HG02973 (cell line): Measurements from ENCODE around the gene NAT16.
A peak's percentile ranks its signal among the peaks of the same experiment; 100 is the strongest.
"Not testable (repeated sequence)": the region's sequence is repeated elsewhere in the genome, so short reads cannot be mapped to it uniquely, and the experiment has no call there.

Experiments
- ATAC-seq: cut with Tn5 transposase; IDR thresholded peaks from one replicate; pipeline ENCODE4 v1.9.1; 2021; ENCODE audit warnings: moderate library complexity; ENCODE audit not compliant: unreplicated experiment

The NAT16 gene

DNA sequence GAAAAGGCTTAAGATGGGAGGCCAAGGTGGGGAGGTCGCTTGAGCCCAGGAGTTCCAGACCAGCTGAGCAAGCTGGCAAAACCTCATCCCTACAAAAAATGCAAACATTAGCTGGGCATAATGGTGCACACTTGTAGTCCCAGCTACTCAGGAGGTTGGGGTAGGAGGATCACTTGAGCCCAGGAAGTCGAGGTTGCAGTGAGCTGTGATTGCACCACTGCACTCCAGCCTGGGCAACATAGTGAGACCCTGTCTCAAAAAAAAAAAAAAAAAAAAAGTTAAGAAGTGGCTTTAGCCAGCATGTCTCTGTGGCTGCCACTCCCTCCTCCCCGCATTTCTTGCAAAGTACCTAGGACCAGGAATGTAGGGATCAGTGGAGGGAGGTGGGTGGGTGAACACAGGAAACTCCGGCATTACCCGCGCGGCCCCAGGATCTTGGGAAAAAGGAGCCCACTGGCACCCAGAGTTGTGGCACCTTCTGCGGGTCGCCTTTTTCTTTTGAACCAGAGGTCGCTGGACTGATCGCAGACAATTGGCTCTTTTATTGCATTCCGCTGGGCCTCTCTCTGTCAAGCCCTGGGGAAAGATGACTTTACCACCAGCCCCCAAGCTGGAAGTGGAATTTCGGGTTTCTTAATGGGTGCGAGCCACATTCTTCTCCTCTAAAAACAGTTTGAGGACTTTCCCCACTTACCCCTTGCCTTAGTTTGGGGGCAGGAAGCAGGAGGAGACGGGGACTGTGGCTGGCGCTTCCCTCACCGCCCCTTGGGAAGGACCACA is 18.2 kb downstream of the NAT16 start:
- no peak for ATAC-seq

DNA sequence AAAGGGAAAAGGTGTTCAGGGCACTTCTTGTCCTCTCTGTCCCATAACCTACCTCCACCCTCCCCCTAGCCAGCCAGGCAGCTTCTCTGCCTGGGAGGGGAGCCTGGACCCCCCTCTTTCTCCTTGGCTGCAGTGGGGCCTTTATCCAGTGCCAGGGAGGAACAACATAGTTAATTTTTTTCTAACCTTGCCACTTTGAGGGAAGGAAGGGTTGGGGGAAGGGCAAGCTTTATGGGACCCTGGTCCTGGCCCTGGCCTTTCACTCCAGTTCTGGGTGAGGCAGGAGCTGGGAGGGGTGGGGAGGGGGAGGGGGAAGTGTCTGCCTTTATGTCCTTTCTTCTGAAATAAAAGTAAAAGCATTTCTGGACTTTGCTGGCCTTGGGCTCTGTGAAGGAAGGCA is 19.2 kb downstream of the NAT16 start:
- no peak for ATAC-seq

DNA sequence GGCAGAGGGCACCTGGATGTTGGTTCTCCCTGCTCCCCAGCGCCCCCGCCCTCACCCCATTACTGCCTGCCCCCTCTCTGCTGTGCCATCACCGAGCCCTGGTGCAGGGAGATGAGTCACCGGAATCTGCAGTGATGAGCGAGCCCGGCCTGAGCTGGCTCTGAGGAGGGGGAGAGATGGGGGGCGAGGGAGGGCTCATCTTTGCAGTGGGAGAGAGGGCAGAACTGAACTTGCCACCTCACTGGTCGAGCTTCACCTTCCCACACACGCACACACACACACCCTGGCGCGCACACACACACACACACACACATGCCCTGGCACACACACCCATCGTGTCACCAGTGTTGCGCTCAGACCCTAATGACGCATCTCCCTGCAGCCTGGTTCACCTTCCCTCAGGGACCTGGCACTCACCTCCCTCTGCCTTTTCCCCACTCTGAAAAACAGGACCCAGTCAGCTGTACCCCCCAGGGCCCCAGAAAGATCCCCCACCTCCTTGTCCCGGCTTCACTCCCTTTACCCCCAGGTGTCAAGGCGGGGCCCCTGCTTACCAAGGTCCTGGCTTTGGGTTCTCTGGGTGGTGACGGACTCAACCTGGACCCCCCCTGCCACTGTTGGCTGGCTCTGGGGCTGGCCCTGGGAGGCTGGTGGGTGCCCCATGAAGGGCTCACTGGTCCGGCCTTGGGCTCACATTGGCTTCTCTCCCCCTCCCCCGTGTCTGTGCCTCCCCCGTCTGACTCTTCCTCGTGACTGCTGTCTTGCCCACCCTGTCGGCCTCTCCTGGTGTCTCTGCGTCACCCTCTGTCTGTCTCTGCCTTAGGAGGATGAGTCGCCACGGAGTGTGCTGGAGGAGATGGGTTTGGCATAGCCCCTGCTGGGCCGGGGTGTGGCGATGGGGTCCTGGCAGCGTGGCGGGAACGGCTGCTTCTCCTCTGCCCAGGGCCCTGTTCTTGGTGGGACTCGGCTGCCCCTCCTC is 20.1 kb downstream of the NAT16 start:
- no peak for ATAC-seq

DNA sequence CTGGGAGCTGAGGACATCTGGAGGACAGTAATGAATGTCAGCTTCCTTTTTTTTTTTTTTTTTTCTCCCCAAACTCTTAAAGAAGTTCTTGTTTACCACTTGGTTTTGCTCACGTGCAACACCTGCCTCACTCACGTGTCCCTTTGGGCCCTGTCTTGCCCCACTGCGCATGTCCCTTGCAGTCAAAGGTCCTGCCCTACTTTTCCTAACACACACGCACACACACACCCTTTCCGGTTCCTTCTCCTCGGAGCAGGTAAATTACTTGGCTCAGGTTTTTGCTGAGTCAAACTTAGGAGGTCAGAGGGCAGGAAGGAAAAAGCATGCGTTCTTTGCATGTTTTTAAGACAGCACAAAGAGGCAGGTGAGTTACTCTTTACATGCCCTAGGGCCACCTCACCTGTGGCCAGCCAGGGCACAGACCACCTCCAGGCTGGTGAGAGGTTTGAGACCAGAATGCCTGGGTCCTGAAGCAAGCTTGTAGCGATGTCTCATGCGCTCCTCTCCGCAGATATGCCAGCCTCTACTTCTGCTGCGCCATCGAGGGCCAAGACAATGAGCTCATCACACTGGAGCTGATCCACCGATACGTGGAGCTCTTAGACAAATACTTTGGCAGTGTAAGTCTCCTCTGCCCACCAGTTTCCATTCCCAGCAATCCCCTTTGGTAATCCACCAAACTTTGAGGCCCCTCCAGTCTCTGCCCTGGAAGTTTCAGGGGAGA is 23.1 kb downstream of the NAT16 start:
- ATAC-seq: no peak

DNA sequence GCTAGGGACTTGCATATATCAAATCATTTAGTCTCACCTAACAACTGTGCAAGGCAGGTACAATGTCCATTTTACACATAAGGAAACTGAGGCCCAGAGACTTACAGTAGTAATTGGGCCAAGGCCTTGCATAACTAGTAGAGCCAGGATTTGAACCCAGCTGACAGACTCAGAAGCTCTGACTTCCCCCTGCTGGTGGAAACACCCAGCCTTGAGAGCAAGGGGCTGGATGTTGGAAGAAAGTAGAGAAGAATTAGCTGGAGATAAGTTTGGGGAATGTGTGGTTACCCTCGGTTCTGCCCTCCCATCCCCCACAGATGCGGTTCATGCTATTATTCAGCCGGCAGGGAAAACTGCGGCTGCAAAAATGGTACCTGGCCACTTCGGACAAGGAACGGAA is 23.8 kb downstream of the NAT16 start:
- ATAC-seq: no peak

DNA sequence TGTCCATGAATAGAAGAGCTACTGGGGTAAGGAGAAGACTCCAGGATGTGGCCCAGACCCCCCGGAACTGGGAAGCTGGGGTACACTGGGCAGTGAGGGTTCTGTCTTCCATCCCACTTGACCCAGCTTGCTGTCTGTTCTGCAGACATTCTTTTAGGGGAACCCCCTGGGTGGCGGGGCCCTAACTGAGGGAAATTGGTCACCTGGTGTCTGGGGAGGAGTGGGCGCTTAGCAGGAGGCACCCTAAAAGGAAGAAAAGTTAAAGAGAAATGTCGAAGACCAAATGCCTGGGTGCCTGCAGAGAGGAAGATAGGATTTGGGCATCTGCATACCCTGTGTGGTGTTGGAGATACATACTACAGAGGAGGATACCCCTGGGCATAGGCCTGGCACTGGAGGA is 24.8 kb downstream of the NAT16 start:
- no peak for ATAC-seq

DNA sequence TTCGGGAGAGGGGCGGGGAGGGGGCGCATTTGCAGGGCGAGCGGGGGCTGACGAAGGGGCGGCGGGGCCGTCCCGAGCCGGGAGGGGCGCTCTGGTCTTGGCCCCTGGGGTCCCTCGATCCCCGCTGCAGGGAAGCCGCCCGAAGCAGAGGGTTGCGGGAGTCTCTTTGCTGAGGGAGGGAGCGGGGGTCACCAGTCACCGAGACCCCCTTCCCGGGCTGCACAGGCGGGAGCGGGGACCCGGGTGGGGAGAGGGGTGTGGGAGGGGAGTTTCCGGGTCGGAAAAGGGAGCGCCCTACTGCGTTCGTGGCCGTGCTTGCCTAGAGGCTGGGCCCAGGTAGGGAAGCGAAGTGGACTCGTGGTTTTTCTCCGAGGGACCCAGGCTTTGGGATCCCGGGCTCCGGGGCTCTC is 25.4 kb downstream of the NAT16 start:
- no peak for ATAC-seq

DNA sequence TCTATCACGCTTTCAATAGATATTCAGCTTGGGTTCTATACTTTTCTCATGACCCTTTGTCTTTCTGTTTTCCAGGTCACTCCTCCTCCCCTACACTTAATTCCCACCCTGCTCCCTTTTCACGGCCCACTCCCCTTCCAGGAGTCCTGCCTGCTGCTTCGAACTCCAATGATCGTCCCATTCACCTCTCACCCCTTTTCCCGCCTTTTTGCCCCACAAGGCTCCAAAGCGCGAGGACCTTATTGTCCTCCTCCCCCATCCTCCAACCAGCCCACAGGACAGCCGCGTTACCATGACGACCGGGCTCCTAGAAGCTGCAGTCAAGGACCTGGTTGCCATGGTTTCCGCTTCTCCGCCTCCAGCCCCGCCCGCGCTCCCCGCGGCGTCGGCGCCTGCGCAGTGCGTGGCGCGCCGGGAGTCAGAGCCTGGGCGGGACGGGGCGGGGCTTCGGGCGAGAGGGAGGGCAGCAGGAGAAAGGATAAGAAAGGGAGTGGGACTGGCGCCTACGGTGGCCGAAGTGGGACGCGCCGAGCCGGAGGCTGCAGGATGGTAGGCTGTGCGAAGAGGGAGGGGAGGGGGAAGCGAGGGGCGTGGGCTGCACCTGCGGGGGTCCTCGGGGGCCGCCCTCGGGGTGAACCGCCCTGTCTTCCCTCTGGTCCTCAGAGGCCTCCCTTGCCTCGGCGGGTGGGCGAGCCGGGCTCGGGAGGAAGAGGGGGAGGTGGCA is 26.0 kb downstream of the NAT16 start, which contains the start of gene AP1S1:
AP1S1 (plus strand) TSS at position 508 of the 724 bp plus-strand sequence; CDS start at position 547, 39 bp downstream.
- ATAC-seq: peak; percentile 63

DNA sequence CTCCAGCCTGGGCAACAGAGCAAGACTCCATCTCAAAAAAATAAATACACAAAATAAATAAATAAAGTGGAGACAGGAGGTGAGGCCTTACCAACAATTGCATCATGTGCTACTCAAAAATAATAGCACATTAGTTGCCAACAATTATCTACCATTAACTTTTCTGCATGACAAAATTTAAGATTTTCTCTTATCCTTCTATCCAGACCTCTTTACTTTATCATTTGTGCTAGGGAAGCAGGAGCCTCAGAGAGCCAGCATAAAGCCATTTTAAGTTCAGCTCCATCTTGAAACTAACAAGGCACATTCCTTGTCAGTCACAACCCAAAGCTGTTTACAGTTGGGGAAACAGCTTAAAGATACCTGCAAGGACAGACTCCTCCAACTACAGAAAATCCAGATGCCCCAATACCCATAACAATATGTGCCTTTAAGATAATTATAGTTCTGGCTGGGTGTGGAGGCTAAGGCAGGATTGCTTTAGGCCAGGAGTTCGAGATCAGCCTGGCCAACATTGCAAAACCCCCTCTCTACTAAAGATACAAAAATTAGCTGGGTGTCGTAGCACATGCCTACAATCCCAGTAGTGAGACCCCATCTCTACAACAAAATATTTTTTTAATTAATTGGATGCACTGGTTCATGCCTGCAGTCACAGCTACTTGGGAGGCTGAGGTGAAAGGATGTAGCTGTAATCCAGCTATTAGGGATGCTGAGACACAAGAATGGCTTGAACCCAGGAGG is 28.0 kb downstream of the NAT16 start:
- ATAC-seq: no peak

DNA sequence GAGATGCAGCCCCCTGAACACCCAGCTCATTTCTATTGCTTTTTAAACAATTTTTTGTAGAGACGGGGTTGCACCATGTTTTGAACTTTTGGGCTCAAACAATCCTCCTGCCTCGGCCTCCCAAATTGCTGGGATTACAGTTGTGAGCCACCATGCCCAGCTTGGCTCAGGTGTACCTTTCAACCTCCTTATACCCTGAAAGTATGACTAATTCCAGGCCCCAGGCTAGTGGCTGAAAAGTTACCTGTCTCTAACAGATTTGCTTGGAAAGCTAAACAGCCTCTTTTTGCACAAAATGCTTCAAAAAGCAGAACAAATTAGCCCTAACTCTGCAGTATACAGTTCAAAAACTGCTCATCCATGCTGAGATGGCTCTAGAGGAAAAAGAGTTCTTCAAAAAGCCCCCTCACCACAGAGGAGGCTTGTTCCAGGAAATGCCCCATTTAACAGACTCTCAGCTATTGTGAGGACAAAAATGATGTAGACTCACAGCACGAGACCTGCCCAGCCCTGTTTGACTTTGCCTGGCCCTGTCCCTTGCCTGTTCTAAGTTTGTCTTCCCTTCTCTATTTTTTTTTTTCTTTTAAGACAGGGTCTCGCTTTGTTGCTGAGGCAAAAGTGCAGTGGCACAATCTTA is 39.2 kb downstream of the NAT16 start:
- ATAC-seq: no peak

DNA sequence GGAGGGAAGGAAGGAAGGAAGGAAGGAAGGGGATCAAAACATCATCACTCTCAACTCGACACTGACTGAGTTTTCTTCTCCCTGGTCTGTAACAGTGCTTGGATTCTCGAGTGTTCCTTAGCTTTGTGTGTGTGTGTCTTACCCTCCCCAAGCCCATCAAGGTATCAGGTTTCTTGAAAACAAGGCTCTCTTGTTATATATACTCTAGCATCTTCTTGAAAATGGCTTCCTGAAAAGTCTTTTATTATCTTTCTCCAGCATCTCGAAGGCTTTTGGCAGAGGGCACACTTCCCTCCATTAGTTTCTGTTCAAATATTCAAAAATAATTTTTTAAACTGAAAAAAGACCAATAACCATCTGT is 39.8 kb downstream of the NAT16 start:
- no peak for ATAC-seq

DNA sequence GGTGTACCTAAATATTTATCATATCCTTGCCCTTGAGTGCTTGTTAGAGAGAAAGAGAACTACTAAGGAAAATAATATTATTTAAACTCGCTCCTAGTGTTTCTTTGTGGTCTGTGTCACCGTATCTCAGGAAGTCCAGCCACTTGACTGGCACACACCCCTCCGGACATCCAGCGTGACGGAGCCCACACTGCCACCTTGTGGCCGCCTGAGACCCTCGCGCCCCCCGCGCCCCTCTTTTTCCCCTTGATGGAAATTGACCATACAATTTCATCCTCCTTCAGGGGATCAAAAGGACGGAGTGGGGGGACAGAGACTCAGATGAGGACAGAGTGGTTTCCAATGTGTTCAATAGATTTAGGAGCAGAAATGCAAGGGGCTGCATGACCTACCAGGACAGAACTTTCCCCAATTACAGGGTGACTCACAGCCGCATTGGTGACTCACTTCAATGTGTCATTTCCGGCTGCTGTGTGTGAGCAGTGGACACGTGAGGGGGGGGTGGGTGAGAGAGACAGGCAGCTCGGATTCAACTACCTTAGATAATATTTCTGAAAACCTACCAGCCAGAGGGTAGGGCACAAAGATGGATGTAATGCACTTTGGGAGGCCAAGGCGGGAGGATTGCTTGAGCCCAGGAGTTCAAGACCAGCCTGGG is 41.8 kb downstream of the NAT16 start:
- peak; percentile 61 for ATAC-seq

DNA sequence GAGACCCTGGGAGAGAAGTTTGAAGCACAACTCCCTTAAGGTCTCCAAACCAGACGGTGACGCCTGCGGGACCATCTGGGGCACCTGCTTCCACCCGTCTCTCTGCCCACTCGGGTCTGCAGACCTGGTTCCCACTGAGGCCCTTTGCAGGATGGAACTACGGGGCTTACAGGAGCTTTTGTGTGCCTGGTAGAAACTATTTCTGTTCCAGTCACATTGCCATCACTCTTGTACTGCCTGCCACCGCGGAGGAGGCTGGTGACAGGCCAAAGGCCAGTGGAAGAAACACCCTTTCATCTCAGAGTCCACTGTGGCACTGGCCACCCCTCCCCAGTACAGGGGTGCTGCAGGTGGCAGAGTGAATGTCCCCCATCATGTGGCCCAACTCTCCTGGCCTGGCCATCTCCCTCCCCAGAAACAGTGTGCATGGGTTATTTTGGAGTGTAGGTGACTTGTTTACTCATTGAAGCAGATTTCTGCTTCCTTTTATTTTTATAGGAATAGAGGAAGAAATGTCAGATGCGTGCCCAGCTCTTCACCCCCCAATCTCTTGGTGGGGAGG is 42.4 kb downstream of the NAT16 start:
- ATAC-seq: no peak

DNA sequence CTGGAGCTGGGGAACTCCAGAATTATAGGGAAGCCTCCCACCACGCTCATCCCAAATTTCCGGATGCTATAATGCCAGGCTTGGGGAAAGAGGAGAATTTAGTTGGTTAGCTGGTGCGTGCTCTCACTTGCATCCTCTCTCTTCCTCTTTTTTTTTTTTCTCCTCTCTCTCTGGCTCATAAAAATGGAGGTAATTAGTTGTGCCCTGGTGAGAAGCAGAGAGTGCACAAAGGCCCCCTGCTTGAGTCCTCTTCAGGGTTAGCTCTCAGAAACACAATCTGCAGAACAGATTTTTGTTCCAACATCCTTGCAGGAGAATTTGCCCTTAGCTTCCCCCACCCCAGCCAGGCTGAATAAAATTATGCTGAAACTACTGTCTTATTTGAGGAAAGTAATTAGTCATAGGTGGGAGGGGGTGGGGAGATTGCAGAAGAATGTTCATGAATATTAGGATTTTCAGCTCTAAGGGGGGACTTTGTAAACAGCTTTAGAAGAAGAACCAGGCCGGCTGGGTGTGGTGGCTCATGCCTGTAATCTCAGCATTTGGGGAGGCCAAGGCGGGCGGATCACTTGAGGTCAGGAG is 45.6 kb downstream of the NAT16 start:
- no peak for ATAC-seq

DNA sequence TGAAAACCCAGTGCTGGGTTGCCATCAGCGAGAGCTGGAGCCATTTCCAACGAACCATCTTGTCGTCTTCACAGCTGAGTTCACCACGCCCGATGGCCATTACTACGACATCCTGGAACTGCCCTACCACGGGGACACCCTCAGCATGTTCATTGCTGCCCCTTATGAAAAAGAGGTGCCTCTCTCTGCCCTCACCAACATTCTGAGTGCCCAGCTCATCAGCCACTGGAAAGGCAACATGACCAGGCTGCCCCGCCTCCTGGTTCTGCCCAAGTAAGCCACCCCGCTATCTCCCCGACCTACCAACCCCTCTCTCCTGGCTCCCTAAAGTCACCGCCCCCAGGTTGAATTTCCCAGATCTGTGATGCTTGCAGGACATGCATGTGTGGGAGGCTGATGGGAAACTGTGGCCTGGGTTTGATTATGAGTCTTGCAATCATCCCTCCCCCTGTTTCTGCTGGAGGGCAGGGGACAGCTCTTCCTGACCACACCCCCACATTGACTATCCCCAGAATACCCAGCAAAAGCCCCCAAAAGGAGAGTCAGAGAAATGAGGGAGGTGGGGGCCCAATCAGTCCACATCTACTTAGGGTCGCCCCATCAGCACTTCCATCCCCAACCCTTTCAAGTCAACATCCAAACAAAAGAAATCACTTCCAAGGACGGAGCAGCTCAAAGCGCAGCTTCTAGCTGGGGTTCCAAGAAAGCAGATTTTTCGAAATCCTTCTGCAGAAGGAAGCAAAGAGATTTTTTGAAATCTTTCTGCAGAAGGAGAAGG is 46.3 kb downstream of the NAT16 start:
- ATAC-seq: no peak

DNA sequence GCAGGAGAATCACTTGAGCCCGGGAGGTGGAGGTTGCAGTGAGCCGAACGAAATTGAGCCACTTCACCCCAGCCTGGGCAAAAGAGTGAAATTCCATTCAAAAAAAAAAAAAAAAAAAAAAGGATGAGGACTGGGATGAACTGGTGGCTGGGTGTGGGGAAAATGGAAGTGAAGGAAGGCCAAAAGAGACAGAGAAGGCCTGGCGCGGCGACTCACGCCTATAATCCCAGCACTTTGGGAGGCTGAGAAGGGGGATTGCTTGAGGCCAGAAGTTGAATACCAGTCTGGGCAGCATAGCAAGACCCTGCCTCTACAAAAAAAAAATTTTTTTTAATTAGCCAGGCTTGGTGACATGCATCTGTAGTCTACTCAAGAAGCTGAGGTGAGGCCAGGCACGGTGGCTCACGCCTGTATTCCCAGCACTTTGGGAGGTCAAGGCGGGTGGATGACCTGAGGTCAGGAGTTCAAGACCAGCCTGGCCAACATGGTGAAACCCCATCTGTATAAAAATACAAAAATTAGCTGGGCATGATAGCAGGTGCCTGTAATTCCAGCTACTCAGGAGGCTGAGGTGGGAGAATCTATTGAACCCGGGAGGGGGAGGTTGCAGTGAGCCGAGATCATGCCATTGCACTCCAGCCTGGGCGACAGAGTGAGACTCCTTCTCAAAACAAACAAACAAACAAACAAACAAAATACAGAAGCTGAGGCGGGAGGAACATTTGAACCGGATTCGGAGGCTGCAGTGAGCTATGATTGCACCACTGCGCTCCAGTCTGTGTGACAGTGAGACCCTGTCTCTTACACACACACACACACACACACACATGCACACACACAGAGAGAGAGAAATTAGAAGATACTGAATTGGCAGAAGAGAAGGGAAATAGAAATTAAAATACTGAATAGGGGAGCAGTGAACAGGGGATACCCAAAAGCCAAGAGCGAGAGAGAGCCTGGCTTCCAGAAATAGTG is 47.2 kb downstream of the NAT16 start:
- ATAC-seq: not testable (repeated sequence)
